ENCODE data around the gene BCL11B.

Gene BCL11B

GRCh38 chr14:99278836-99279235 lies 6.8 kb upstream of the BCL11B start:
- no peaks in the 10 kb centered on the region for H3K36me3 Mint-ChIP-seq (ENCODE audit: low read depth)
- H3K27me3 Mint-ChIP-seq (ENCODE audit: low read depth), result peaks cover 41% of the 10 kb centered on the region
- no peak for DNase-seq (ENCODE audit: low spot score)
- no peak overlapping the region for H3K27ac Mint-ChIP-seq
- no peaks in the 10 kb centered on the region for H3K9me3 Mint-ChIP-seq
- no peak overlapping the region for H3K4me3 Mint-ChIP-seq
- H3K4me1 Mint-ChIP-seq (ENCODE audit: low read depth), result peaks cover 18% of the 10 kb centered on the region

DNA sequence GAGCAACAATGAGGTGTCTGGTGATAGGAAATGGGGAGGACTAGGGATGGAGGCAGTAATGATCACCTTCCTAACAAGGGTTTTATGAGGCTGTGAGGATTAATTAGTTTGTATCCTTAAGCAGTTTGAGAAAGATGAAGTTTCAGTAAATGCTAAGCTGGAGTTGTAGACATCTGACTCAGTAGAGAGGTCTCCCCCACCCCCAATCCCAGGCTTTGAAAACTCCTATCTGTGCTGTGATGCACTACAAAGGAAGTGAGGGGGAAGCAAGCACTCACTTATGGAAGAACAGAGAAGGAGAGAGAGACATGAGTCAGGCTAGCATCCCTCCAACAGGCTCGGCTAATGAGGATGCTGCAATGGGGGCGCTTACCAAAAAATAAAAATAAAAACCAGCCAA lies 5.5 kb upstream of the BCL11B start:
- DNase-seq (ENCODE audit: low spot score), result no peak
- H3K4me1 Mint-ChIP-seq (ENCODE audit: low read depth), result peaks cover 24% of the 10 kb centered on the region
- peaks cover 39% of the 10 kb centered on the region for H3K27me3 Mint-ChIP-seq (ENCODE audit: low read depth)
- H3K36me3 Mint-ChIP-seq (ENCODE audit: low read depth), result no peaks in the 10 kb centered on the region
- H3K9me3 Mint-ChIP-seq, result no peaks in the 10 kb centered on the region
- no peak overlapping the region for H3K4me3 Mint-ChIP-seq
- no peak overlapping the region for H3K27ac Mint-ChIP-seq

GRCh38 chr14:99276482-99276881 lies 4.5 kb upstream of the BCL11B start:
- H3K27me3 Mint-ChIP-seq (ENCODE audit: low read depth), result peaks cover 39% of the 10 kb centered on the region
- no peak overlapping the region for H3K27ac Mint-ChIP-seq
- H3K4me1 Mint-ChIP-seq (ENCODE audit: low read depth), result peaks cover 28% of the 10 kb centered on the region
- peaks cover 1% of the 10 kb centered on the region for H3K36me3 Mint-ChIP-seq (ENCODE audit: low read depth)
- DNase-seq (ENCODE audit: low spot score), result no peak
- H3K9me3 Mint-ChIP-seq, result no peaks in the 10 kb centered on the region
- H3K4me3 Mint-ChIP-seq, result no peak overlapping the region

DNA sequence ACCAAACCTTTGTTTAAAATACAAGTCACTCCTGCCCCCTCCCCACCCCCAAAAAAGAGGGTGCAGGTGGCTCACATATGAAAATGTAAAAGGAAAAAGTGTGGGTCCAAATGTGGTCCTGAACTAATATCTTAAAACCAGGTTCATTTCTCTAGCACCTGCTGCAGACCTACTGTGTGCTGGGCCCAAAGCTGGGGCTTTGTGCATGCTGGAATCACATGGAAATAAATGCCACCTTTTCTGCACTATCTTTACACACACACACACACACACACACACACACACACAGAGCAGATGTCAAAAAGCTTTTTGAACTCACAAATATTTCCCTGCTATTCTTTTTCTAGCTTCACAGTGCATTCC lies 3.2 kb upstream of the BCL11B start:
- H3K27me3 Mint-ChIP-seq (ENCODE audit: low read depth), result peaks cover 35% of the 10 kb centered on the region
- H3K27ac Mint-ChIP-seq, result peak overlapping the region; percentile 44
- no peaks in the 10 kb centered on the region for H3K9me3 Mint-ChIP-seq
- peaks cover 24% of the 10 kb centered on the region for H3K4me1 Mint-ChIP-seq (ENCODE audit: low read depth)
- peak overlapping the region; percentile 91 for H3K4me3 Mint-ChIP-seq
- peaks cover 5% of the 10 kb centered on the region for H3K36me3 Mint-ChIP-seq (ENCODE audit: low read depth)
- DNase-seq (ENCODE audit: low spot score), result no peak

GRCh38 chr14:99274346-99275221 lies 2.6 kb upstream of the BCL11B start:
- Mint-ChIP-seq H3K27me3 (ENCODE audit: low read depth) (peaks cover 34% of the 10 kb centered on the region), H3K4me3 (peak overlapping the region; percentile 91), H3K36me3 (ENCODE audit: low read depth) (peaks cover 8% of the 10 kb centered on the region), H3K9me3 (no peaks in the 10 kb centered on the region), H3K4me1 (ENCODE audit: low read depth) (peaks cover 24% of the 10 kb centered on the region), H3K27ac (peak overlapping the region; percentile 91)
- peak; percentile 62 for DNase-seq (ENCODE audit: low spot score)

DNA sequence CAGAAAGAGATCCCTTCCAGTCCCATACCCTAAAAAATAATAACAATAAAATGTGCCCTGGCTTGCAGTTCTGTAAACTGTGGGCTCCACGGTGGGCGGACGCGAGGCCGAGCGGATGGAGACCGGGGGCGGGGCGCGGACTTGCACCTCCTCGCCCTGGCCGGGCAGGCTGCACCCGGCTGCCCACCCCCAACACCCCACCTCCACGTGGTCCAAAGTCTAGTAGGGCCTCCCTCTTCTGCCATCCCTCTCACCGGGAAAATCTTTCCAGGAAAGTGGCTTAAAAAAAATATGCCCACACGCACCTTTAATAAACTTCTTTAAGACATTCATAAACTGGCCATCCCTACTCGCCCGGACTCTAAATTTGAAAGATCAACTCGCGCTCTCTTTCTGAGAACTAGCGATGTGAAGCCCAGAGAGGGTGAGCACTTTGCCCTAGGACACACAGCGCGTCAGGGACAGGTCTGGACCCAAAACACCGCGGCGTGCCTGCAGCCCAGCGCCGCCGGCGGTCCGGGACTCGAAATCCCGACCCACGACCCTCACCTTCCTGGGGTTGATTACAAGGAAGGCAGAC lies 1.9 kb upstream of the BCL11B start:
- peaks cover 14% of the 10 kb centered on the region for H3K36me3 Mint-ChIP-seq (ENCODE audit: low read depth)
- peak overlapping the region; percentile 87 for H3K4me3 Mint-ChIP-seq
- H3K27ac Mint-ChIP-seq, result peak overlapping the region; percentile 75
- peaks cover 33% of the 10 kb centered on the region for H3K27me3 Mint-ChIP-seq (ENCODE audit: low read depth)
- DNase-seq (ENCODE audit: low spot score), result peak; percentile 42
- peaks cover 24% of the 10 kb centered on the region for H3K4me1 Mint-ChIP-seq (ENCODE audit: low read depth)
- no peaks in the 10 kb centered on the region for H3K9me3 Mint-ChIP-seq

DNA sequence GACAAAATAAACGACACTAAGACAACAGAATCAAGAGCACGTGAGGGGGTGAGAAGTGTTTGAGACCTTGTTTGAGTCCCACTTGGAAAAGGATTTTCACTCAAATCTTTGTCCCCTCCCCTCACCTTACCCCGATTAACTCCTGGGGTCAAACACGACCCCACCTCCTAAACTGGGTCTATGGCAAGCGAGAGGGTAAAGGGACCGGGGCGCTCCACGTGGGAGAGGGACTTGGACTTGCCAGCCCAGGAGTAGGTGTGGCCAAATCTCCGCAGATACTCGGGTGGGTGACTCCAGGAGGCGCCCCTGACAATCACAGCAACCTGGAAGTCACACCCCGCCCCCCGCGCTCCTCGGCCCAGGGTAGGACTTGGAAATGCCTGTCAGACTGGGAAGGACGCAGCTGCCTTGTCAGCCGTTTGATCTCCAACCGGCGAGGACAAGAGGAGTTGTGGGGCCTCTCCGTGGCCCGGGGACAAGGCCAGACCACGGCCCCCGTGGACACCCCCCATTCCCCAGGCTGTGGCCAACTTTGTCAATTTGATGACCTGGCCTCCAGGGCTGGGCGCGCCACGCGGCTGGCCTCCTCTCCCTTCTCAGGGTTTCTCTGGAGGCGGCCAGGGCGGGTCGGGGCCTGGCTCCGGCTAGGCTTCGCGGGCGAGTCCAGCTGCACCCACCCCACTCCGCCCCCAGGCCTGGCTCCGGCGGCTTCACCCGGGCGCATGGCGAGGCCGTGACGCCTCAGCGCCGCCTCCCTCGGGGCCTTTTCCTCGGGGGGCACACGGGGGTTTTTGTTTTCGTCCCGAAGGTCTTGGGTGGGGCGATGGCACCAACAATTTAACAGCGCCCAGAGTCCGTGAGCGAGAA lies 1.1 kb upstream of the BCL11B start:
- Mint-ChIP-seq H3K4me3 (peak overlapping the region; percentile 96), H3K36me3 (ENCODE audit: low read depth) (peaks cover 21% of the 10 kb centered on the region), H3K27ac (peak overlapping the region; percentile 96), H3K9me3 (no peaks in the 10 kb centered on the region), H3K27me3 (ENCODE audit: low read depth) (peaks cover 26% of the 10 kb centered on the region), H3K4me1 (ENCODE audit: low read depth) (peaks cover 24% of the 10 kb centered on the region)
- peak; percentile 52 for DNase-seq (ENCODE audit: low spot score)

DNA sequence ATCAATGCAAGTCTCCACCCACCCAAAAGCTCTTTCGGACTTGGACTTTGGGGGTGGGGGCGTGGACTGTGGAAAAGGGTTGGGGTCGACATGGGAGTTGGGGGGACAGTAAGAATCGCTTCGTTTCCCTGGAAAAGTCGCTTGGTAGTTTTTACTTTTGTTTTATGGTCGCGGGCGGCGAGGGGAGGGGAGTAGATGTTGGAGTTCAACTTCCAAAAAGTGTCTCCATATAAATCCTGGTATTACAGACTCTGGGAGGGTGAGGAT lies 568 bp upstream of the BCL11B start:
- Mint-ChIP-seq H3K4me3 (peak overlapping the region; percentile 96), H3K27me3 (ENCODE audit: low read depth) (peaks cover 24% of the 10 kb centered on the region), H3K4me1 (ENCODE audit: low read depth) (peaks cover 26% of the 10 kb centered on the region), H3K36me3 (ENCODE audit: low read depth) (peaks cover 27% of the 10 kb centered on the region), H3K9me3 (no peaks in the 10 kb centered on the region), H3K27ac (peak overlapping the region; percentile 96)
- DNase-seq (ENCODE audit: low spot score), result no peak

DNA sequence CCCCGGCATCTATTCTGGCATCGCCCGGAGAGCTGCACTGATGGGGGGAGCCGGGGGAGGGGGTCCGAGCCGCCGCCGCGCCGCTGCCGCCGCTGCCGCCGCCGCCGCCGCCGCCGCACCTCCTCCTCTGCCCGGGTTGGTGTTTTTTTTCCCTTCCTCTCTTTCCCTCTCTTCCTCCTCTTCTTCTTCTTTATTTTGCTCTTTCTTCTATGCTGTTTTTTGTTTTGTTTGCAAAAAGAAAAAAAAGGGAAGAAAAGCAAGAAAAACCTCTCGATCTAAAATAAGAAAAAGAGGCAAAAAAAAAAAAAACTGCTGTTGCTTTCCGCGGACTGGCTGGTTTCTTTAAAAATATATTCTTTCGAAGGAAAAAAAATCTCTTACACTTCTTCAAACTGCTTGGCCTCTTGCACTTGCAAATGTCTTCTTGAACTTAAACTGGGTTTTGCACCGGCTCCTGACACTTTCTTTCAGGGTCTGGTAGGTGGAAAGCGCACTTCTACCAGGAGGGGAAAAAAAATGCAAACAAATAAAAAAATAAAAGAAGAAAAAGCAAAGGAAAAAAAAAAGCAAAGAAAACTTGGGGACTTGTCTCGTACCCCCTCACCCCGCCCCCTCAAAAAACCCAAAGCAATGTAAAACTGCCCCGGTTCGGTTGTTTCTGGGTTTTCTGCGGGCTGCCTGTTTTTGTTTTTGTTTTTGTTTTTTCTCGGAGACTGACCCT lies 616 bp downstream of the BCL11B start:
- H3K27ac Mint-ChIP-seq, result peak overlapping the region; percentile 96
- H3K9me3 Mint-ChIP-seq, result no peaks in the 10 kb centered on the region
- peaks cover 18% of the 10 kb centered on the region for H3K27me3 Mint-ChIP-seq (ENCODE audit: low read depth)
- peaks cover 30% of the 10 kb centered on the region for H3K4me1 Mint-ChIP-seq (ENCODE audit: low read depth)
- peak overlapping the region; percentile 96 for H3K4me3 Mint-ChIP-seq
- no peak for DNase-seq (ENCODE audit: low spot score)
- H3K36me3 Mint-ChIP-seq (ENCODE audit: low read depth), result peaks cover 37% of the 10 kb centered on the region

DNA sequence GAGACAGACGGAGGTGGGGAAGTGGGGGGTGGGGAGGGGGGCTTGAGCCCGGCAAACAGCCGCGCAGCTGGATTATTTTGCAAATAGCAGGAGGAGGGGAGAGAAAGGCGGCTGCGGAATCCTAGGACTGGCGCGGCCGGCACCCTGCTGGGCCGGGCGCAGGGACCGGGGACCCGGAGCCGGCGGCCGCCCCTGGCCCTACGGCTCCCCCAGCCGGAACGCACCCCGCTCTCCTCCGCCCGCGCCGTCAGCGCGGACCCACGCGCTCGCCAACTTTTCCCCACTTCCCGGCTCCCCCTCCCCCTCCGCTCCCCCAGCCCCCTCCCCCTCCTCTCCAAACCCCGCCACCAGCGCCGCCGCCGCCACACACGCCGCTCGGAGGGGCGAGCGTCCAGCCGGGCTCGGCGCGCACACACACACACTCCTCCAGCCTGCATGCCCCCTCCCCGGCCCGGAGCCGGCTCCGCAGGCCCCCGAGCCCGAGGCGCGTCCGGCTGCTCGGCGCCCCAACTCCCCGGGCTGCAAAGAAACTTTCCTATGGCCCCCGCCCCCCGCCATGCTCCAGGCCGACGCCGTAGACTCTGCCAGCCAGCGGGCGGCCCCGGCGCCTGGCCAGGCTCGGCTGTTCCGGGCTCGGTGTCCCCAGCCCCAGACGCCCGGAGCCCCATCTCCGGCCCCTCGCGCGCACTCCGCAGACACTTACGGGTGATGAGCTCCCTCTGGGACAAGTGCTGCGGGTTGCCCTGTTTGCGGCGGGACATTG lies 1.4 kb downstream of the BCL11B start:
- DNase-seq (ENCODE audit: low spot score), result no peak
- H3K9me3 Mint-ChIP-seq, result no peaks in the 10 kb centered on the region
- peaks cover 12% of the 10 kb centered on the region for H3K27me3 Mint-ChIP-seq (ENCODE audit: low read depth)
- H3K27ac Mint-ChIP-seq, result peak overlapping the region; percentile 96
- peaks cover 44% of the 10 kb centered on the region for H3K36me3 Mint-ChIP-seq (ENCODE audit: low read depth)
- H3K4me1 Mint-ChIP-seq (ENCODE audit: low read depth), result peaks cover 35% of the 10 kb centered on the region
- peak overlapping the region; percentile 96 for H3K4me3 Mint-ChIP-seq

DNA sequence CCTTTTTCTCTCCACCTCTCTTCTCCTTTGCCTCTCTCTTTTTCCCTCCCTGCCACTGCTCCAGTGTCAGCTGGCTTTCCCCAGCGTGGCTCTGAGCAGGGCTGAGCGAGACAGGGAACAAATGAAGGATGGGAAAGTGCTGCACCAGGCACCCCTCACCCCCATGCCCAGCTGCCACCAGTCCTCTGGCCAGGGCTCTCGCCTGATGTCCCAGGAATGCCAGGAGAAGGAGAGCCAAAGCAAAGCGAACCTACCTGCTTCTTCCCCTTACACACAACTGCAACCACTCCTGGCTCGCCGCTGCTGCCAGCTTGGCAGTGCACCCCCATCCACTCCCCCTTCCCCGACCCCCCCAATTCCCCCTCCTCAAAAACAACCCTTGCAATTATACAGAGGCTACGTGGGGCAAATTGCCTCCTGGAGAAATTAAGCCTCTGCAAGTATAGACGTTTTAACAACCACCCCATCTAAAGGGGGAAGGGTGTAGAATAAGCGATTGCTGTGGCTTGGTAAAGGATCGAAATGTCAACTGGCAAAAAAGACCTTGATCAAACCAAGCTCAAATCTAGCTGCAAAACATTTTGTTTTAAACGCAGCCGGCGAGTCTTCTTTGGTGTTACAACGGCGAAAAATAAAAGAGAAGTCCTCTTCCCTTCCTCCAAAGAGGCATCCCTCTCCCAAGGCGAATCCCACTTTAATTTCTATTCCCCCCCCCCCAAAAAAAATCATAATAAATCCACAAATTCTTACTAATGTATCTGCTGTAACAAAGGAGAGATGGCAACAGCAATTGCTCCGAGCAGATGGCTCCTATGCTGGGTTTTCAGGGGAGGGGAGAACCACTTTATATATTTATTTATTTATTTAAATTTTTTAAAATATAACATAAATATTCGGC lies 2.9 kb downstream of the BCL11B start:
- peaks cover 3% of the 10 kb centered on the region for H3K27me3 Mint-ChIP-seq (ENCODE audit: low read depth)
- H3K9me3 Mint-ChIP-seq, result no peaks in the 10 kb centered on the region
- H3K4me3 Mint-ChIP-seq, result peak overlapping the region; percentile 96
- H3K36me3 Mint-ChIP-seq (ENCODE audit: low read depth), result peaks cover 59% of the 10 kb centered on the region
- H3K27ac Mint-ChIP-seq, result peak overlapping the region; percentile 99
- no peak for DNase-seq (ENCODE audit: low spot score)
- peaks cover 41% of the 10 kb centered on the region for H3K4me1 Mint-ChIP-seq (ENCODE audit: low read depth)

Measured in T-helper 2 cell treated with Interferon-gamma antibody and Interleukin-4, amounts not matched to agents 5 μg/mL and 100 μg/mL, for 36 hours (primary cell).